GM15510 (cell line): ENCODE results near the gene PRSS12.

Experiments
- POLR2A ChIP-seq: IDR thresholded peaks from 3 replicates; pipeline ENCODE4 v1.6.1; 2011; ENCODE audit warnings: borderline replicate concordance; ENCODE audit not compliant: insufficient read length; ENCODE audit errors: extremely low read depth

The PRSS12 gene

DNA sequence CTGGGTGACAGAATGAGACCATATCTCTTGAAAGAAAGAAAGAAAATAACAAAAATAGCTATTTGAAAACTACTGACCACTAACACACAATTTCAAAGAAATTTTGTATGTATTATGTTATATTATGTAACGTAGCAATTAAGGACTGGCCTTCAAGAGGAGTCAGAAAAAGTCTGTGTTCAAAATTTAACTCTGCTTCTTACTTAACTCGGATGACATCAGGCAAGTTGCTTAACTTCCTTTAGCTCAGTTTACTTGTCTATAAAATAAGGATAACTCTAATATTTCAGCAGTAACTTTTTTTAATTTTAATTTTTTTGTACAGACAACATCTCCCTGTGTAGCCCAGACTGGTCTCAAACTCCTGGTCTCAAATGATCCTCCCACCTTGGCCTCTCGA is 14.6 kb upstream of the PRSS12 start:
- no peak for TF ChIP-seq POLR2A

DNA sequence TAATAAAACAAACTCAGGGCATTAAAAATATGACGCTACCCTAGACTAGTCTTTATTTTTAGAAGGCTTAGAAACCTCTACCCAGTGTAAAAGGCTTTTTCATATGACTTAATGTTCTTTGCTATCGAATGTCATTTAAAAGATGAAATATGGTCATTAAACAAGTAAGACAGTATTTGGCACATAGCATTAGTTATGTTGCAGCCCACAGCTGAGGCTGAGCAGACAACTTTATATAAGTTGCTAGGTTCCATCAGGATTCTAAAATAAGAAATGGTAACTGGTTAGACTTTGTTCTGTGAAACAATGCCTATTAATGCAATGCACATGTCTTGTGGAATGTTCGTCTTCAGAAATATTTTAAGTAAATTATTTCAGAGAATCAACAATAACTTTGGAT is 10.4 kb upstream of the PRSS12 start:
- no peak for TF ChIP-seq POLR2A

DNA sequence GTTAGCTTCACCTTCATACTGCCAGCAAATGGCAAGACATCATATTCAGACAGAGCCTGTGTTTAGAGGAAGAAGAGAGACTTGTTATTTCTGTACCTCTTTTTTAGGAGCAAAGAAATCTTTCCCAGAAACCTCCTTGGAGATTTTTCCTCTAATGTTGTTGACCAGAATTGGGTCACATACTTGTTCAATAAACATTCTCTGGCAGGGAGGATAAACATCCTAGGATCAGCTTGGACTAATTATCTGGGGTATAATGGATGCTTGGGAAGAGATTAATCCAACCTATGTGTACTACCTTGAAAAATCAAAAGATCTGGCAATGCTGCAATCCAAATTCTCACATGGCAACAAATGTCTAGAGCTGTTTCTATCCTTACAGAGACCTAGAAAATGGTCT is 8.4 kb upstream of the PRSS12 start:
- no peak for TF ChIP-seq POLR2A

DNA sequence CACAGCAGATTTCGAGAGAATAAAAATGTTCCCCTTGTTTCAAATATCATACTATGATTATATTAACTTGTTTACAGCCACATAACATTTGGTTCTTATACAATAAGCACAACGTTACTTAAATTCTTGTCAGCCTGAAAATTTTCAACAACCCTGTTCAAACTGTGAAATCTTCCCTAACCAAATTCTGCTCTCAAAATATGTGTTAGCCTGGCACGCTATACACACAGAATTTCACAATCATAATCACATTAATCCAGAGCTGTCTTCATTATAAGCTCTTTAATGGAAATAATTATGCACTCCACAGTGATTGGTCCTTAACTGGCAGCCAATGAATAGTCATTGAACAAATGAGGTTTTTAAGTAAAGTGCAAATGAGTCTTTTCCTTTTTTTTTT is 7.3 kb upstream of the PRSS12 start:
- TF ChIP-seq POLR2A, result no peak

DNA sequence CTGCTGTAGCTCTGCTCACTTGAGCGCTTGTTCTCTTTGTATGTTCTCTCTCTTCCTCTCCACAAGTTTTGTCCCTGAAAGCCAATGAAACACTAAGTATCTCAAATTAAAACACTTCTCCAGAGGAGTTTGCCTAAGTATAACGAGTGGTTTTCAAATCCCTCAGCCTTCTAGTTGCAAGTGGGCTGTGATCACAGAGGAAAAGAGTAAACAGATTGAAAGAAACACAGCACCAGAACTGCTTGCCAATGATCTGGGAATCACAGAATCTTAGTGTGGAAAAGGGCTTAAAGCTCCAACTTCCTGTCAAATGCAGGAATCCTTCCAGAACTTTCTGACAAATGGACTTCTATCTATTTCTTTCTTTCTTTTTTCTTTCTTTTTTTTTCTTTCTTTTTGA is 4.8 kb upstream of the PRSS12 start:
- TF ChIP-seq POLR2A, result no peak

DNA sequence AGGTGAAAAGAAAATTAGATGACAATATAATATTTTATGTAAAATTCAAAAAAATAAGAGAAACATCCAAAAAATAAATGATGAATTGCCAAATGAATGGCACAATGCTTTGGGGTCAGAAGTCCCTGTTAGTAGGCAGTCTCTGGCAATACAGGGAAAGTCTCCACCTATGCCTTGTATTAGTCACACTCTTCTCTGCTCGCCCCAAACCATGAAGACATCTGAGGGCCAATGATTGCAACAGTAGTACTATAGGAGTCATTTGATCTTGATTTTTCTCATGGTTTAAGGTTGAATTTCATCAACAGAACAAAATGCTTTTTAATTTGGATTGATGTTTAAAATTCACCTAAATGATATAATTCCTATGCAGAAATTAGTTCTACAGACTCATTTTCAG is 3.9 kb upstream of the PRSS12 start:
- TF ChIP-seq POLR2A, result no peak

DNA sequence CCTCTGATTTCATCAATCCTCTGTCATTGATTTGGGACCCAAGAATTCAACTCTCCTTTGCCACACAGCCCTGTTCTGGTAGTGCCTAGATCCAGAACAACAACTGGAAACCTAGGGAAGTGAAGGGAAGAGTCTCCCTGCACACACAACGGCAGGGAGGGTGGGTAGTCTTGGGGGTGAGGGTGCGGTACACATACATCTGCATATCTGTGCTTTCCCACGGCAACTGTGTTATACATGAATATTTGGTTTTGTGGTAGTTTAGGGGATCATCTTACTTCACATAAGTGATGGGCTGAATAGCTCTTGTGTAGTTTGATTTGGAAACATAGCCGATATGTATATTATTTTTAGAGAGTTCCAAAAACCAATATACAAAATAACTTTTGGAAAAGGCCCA is 3.3 kb upstream of the PRSS12 start:
- no peak for TF ChIP-seq POLR2A

DNA sequence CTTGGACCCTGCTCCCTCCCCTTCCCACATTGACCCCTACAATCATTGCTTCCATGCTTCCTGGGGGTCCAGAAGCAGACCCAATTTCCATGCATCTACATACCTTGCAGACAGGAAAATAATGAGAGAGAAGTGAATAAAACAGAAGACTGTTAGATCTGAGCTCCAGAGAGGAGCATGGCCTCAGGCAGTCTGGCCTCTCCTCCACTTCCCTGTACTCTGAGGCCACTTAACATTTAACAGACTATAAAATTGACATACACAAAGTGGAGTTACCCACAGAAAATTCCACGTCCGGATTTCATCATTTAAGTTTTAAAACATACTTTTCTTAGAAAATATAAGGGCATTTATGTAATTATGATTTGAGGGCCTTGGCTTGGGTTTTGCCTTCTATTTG is 2.1 kb upstream of the PRSS12 start:
- no peak for TF ChIP-seq POLR2A

DNA sequence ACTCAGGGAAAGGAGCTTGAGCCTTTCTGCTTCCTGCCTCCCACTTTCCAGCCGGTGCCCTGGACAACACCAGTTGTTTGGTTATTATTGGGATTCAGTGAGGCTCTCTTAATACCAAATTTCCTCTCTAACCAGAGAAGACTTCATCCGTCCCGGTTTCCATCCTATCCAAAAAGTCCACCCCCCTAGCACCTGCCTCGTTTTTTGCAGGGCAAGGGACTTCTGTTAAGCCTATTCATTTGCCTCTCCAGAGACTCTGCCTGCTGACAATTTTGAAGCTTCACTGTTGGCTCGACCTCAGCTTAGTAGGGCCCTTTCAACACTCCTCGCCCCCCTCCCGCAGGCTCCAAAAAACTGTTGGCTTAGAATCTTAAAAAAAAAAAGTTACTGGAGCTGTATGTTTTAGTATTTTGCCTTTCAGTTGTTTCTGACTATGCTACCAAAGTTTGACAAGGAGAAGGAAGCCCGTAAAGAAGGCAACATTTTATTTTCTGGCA is 779 bp upstream of the PRSS12 start:
- no peak for TF ChIP-seq POLR2A

DNA sequence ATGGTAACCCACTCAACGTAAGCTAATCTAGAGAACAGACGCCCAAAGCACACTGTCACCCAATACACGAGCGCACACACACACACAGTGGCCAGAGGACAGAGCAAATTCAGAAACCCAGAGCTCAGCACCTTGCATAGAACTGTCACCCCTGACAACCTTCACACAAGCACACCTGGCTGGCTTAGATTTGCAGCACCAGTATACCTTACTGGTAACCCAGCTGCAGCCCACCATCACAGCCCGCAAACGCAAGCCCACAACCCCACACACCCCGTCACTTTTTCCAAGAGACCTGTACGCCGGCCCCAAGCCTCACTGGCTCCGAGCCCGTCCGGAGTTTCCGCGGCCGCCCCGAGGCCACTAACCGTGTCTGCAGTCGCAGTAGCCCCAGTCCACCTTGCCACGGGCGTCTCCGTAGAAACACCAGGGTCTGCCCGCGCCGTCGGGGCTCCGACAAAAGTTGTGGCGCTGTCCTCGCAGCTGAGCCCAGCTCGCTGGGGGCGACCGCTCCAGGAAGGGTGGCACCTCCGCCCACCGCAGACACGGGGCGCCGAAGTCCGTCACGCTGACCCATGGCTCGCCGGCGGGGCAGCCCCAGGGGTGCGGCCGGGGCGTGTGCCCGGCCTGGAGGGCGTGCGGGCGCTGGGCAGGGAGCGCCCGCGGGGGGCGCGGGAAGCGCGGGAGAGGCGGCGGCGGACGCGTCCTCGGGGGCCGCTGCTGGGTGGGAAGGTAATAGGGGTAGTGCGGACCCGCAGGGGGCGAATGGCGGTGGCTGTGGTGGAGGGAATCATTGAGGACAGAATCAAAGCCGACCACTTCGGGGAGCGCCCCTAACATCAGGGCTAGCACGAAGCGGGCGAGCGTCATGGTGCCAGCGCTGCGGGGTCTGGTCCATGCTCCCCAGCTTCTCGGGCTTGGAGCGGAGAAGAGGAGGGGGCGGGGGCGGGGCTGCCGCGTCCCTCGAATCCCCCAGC is 664 bp downstream of the PRSS12 start:
- no peak for TF ChIP-seq POLR2A

DNA sequence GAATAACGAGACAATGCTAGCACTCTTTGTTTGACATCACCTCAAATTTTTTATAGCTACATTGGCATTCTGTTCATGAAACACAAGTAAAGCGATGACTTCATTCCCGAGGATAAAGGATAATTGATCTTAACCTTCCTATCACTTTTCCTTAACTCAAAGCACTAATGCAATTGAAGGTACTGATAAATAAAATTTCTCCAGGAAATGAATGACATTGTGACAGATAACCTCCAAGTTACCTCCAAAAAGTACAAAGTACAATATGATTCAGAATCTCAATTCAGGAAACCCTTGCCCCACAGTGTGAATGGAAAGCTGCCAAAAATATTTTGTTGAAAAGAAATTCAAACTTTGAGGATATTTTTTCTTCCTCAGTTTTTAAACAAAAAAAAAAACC is 1.8 kb downstream of the PRSS12 start:
- TF ChIP-seq POLR2A, result no peak

DNA sequence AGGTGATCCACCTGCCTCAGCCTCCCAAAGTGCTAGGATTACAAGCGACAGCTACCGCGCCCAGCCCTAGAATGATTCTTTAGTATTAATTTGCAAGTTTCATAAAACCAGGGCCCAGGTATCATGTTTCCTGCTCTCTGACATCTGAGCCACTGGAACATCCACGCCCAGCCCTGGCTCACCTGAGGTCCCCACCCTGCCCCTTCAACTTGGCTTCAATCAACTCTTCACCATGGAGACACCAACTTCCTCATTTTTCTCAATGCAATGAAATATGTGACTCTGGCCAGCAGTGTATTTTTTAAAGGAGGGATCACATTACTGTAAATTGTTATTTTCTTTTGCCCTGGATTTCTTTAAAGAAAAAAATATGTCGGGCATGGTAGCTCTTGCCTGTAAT is 3.9 kb downstream of the PRSS12 start:
- no peak for TF ChIP-seq POLR2A

DNA sequence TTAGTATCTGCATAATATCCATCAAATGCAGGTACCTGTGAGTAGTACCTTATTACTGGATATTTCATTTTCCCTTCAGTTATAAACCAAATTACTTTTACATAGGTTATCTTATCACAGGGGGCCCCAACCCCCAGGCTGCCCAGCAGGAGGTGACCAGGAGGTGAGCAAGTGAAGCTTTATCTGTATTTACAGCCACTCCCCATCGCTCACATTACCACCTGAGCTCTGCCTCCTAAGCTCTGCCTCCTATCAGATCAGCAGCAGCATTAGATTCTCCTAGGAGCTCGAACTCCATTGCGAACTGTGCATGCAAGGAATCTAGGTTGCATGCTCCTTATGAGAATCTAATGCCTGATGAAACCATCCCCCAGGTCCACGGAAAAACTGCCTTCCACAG is 6.3 kb downstream of the PRSS12 start:
- TF ChIP-seq POLR2A, result no peak

DNA sequence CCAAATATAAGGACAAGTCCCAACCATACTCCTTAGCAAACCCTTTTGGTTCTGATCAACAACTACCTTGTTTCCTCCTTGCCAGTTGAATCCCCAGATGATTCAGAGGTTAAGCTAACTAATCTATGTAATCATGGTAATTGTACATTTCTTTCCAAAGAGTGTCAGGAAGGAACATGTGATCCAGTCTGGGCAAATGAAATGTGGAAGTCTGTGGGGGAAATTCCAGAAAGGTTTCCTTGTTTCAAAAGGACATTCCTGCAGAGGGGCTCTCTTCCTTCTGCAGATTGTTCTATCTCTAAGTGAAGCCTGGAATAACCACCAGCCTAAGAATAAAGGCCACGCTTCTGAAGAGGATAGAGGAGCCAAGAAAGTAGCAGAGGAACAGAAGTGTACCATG is 7.0 kb downstream of the PRSS12 start:
- TF ChIP-seq POLR2A, result no peak

DNA sequence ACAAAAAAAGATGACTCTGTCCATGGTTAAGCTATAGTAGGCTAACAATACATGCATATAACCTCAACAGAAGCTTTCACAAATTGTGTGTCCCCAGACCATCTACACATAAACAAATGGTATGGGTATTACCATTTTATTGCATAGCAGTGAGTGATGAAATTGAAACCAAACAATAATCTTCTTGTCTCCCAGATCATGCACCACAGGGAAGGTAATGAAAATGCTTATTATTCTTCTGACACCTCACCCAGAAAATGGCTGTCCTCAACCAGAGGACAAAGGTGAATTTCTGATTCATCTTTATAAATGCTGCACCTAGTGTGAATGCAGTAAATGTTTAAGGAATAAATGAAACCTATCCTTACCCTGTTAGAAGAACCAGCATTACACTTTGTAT is 8.0 kb downstream of the PRSS12 start:
- TF ChIP-seq POLR2A, result no peak

DNA sequence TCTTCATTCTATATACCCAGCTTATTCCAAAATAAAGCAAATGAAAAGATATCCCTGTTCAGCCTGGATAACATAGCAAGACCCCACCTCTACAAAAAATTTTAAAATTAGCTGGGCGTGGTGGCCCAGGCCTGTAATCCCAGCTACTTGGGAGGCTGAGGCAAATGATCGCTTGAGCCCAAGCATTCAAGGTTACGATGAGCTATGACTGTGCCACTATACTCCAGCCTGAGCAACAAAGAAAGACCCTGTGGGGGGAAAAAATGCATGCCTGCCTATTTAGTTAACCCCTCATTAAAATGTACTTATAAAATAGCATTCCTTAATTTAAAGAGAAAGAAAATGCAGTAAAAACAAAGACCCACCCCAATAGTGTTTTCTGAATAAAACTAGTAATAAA is 9.3 kb downstream of the PRSS12 start:
- TF ChIP-seq POLR2A, result no peak
